ENCODE results near the gene STKLD1. TPM values are rescaled to one million over a fixed set of nuclear protein-coding genes. Genes with fewer than 3 reads are reported as not detected.

The STKLD1 gene
- total RNA-seq, 2 experiments from 2014 or later = 0.40 to 0.82 TPM

DNA sequence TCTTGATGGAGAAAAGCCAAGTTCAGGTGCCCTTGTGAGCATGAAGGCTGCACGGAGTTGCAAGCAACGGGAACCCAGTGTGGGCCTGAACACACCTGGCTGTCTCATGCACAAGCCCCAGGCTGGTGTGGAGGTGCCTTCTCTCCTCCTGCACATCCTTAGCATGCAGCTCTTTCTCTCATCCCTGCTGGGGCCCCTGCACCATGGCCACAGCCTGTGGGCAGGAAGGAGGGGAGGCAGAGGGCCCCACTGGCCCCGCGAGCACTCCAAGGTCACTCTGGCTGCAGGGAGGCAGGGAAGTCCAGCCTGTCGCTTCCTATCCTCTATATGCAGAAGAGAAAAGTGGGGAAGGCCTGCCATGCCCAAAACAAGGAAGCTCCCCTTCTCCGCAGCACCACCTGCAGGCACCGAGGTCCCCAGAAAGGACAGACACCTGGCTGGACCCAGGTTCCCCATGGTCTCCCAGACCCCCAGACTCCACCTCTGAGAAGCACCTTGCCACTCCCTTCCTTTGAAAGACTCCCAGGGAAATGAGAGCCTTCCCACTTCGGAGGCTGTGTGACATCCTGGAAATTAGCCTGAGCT, 18.6 kb downstream of the STKLD1 start:
- H3K9me3 Mint-ChIP-seq (ENCODE audit: low read depth) = no peaks in the 10 kb centered on the region
- POLR2A ChIA-PET = no interaction called here
- intact Hi-C loops (cut with DNase I, micrococcal nuclease) = no loop called here
- DNase-seq (no peak), ATAC-seq (no peak)
- no peak overlapping the region for H3K4me3 Mint-ChIP-seq
- CTCF ChIA-PET = interaction anchor here (0.5 to 2.2 kb wide), 5 partner anchors 24 to 1003 kb away, joined by 3 to 5 read pairs (median 3); no protein-coding TSS in a partner anchor
- H3K27ac Mint-ChIP-seq = no peak overlapping the region
- peaks cover 7% of the 10 kb centered on the region for H3K27me3 Mint-ChIP-seq
- H3K4me1 Mint-ChIP-seq = no peaks in the 10 kb centered on the region
- H3K36me3 Mint-ChIP-seq (ENCODE audit: low read depth) = no peaks in the 10 kb centered on the region

DNA sequence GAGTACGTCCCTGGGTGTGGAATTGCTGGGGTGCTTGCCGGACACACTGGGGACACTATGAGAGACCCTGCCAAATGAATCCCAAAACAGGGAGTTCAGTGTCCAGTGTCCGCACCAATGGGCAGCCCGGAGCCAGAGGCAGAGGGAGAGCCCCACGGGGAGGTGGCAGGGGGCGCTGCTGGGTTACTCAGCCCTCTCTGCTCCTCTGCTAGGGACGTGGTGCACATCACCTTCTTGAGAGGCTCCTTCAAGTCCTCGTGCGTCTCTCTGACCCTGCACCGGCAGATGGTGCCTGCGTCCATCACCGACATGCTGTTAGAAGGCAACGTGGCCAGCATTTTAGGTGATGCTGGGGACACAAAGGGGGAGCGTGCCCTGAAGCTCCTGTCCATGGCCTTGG, 20.8 kb downstream of the STKLD1 start:
- no peak overlapping the region for H3K27ac Mint-ChIP-seq
- ChIA-PET POLR2A (no interaction called here), CTCF (interaction anchor here (2.2 kb wide), 1 partner anchor 90 kb away, joined by 5 read pairs; no protein-coding TSS in a partner anchor)
- peak; percentile 43 for ATAC-seq
- DNase-seq = peak; percentile 25
- no peaks in the 10 kb centered on the region for H3K4me1 Mint-ChIP-seq
- no peaks in the 10 kb centered on the region for H3K36me3 Mint-ChIP-seq (ENCODE audit: low read depth)
- intact Hi-C loops (cut with DNase I, micrococcal nuclease) = no loop called here
- H3K27me3 Mint-ChIP-seq = no peaks in the 10 kb centered on the region
- no peaks in the 10 kb centered on the region for H3K9me3 Mint-ChIP-seq (ENCODE audit: low read depth)
- no peak overlapping the region for H3K4me3 Mint-ChIP-seq

DNA sequence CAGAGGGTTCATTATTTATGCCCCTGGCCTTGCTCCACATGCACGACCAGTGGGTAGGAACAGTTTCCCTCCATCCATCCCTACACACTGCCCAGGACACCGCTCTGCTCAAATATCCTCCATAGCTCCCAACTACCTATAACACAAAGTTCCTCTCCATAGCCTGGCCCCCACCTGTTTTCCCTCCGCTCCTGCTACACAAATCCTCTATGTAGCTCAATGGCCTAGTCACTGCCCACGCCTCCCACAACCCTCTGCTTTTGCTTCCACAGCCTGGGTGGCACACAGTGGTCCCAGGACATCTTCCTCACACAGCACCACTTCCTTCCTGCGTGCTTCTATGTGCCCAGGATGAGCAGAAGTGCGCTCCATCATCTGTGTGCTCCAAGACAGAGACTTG, 21.2 kb downstream of the STKLD1 start:
- Mint-ChIP-seq H3K27ac (no peak overlapping the region), H3K27me3 (no peaks in the 10 kb centered on the region), H3K4me1 (no peaks in the 10 kb centered on the region), H3K36me3 (ENCODE audit: low read depth) (no peaks in the 10 kb centered on the region), H3K4me3 (no peak overlapping the region), H3K9me3 (ENCODE audit: low read depth) (no peaks in the 10 kb centered on the region)
- DNase-seq = no peak
- ATAC-seq = no peak
- intact Hi-C loops (cut with DNase I, micrococcal nuclease) = no loop called here
- CTCF ChIA-PET = no interaction called here
- POLR2A ChIA-PET = no interaction called here

DNA sequence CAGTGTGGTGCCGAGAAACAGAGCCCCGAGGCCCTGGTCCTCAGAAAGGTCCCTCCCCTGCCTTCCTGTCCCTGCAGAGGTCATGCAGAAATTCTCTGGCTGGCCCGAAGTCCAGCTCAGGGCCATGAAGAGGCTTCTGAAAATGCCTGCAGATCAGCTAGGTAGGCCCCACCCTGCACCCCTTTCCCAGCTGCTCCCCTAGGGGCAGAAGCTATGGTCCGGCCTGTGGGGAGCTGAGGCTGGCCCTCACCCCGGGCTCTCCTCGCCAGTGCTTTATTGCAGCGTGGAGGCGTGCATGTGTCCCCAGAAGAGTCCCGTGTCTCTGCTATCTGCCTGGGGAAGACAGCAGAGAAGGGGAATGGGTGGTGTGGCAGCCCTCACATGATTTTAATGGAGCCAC, 21.7 kb downstream of the STKLD1 start:
- no peak overlapping the region for H3K27ac Mint-ChIP-seq
- no peaks in the 10 kb centered on the region for H3K36me3 Mint-ChIP-seq (ENCODE audit: low read depth)
- no peaks in the 10 kb centered on the region for H3K27me3 Mint-ChIP-seq
- no peaks in the 10 kb centered on the region for H3K4me1 Mint-ChIP-seq
- H3K9me3 Mint-ChIP-seq (ENCODE audit: low read depth) = no peaks in the 10 kb centered on the region
- H3K4me3 Mint-ChIP-seq = no peak overlapping the region
- CTCF ChIA-PET = no interaction called here
- intact Hi-C loops (cut with DNase I, micrococcal nuclease) = no loop called here
- POLR2A ChIA-PET = no interaction called here
- DNase-seq (no peak), ATAC-seq (no peak)

DNA sequence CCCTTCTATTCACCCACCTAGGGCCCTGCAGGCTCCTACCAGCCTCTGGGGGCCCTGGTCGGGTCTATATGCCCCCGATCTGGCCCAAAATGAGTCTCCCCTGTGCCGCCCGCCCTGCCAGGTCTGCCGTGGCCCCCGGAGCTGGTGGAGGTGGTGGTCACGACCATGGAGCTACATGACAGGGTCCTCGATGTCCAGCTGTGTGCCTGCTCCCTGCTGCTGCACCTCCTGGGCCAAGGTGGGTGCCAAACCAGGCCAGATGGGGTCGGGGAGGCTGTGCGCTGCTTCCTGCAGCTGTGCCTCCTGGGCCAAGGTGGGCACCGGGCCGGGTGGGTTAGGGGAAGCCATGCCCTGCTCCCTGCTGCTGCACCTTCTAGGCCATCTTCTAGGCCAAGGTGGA, 24.1 kb downstream of the STKLD1 start:
- no peak overlapping the region for H3K27ac Mint-ChIP-seq
- H3K9me3 Mint-ChIP-seq (ENCODE audit: low read depth) = no peaks in the 10 kb centered on the region
- ATAC-seq (no peak), DNase-seq (no peak)
- H3K27me3 Mint-ChIP-seq = no peaks in the 10 kb centered on the region
- peaks cover 2% of the 10 kb centered on the region for H3K36me3 Mint-ChIP-seq (ENCODE audit: low read depth)
- H3K4me3 Mint-ChIP-seq = no peak overlapping the region
- CTCF ChIA-PET = interaction anchor here (0.7 to 0.8 kb wide), 2 partner anchors 337 to 1387 kb away, joined by 3 read pairs; no protein-coding TSS in a partner anchor
- POLR2A ChIA-PET = no interaction called here
- intact Hi-C loops (cut with DNase I, micrococcal nuclease) = loop anchor here in 1 of 2 experiments (5.0 kb wide), 1 partner anchor 43 kb away; the partner anchor contains the start of genes SURF1 and SURF2
- H3K4me1 Mint-ChIP-seq = no peaks in the 10 kb centered on the region

DNA sequence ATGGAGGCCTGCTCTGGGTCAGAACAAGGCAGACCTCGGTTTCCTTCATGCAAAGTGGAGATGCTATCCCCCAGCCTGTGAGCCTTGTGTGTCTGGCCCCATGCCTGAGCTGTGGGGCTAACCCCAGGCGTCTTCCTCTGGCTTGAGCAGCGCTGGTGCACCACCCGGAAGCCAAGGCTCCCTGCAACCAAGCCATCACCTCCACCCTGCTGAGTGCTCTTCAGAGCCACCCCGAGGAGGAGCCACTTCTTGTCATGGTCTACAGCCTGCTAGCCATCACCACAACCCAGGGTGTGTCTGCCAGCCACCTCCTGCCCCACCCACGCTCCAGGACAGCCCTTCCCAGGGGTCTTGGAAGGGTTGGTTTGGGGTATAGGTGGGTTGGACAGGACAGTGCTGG, 25.4 kb downstream of the STKLD1 start:
- no peaks in the 10 kb centered on the region for H3K4me1 Mint-ChIP-seq
- H3K36me3 Mint-ChIP-seq (ENCODE audit: low read depth) = peaks cover 15% of the 10 kb centered on the region
- H3K4me3 Mint-ChIP-seq = no peak overlapping the region
- H3K27ac Mint-ChIP-seq = no peak overlapping the region
- ATAC-seq (no peak), DNase-seq (no peak)
- ChIA-PET CTCF (no interaction called here), POLR2A (no interaction called here)
- intact Hi-C loops (cut with DNase I, micrococcal nuclease) = loop anchor here in 1 of 2 experiments (5.0 kb wide), 1 partner anchor 44 kb away; the partner anchor contains the start of genes SURF1 and SURF2
- H3K27me3 Mint-ChIP-seq = no peaks in the 10 kb centered on the region
- no peaks in the 10 kb centered on the region for H3K9me3 Mint-ChIP-seq (ENCODE audit: low read depth)

DNA sequence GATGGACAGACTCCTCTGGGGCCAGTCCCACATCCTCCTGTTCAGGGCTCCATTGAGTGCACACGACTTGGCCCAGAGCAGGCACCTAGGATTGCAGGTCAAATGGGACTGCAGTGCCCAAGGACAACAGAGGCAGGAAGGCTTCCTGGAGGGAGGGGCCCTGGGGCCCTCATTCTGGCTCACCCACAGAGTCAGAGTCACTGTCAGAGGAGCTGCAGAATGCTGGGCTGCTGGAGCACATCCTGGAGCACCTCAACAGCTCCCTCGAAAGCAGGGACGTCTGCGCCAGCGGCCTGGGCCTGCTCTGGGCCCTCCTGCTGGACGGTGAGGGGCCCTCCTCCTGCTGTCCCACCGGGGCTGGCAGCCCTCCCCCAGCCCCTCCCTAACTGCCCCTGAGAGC, 26.5 kb downstream of the STKLD1 start:
- ChIA-PET POLR2A (no interaction called here), CTCF (interaction anchor here (0.7 to 1.5 kb wide), 3 partner anchors 13 to 84 kb away, joined by 3 to 7 read pairs (median 4); partner anchors contain the start of gene STKLD1)
- intact Hi-C loops (cut with DNase I, micrococcal nuclease) = loop anchor here in 1 of 2 experiments (5.0 kb wide), 1 partner anchor 45 kb away; the partner anchor contains the start of genes SURF1 and SURF2
- no peak overlapping the region for H3K4me3 Mint-ChIP-seq
- peaks cover 24% of the 10 kb centered on the region for H3K36me3 Mint-ChIP-seq (ENCODE audit: low read depth)
- no peak overlapping the region for H3K27ac Mint-ChIP-seq
- no peaks in the 10 kb centered on the region for H3K27me3 Mint-ChIP-seq
- ATAC-seq (no peak), DNase-seq (no peak)
- H3K9me3 Mint-ChIP-seq (ENCODE audit: low read depth) = no peaks in the 10 kb centered on the region
- peaks cover 6% of the 10 kb centered on the region for H3K4me1 Mint-ChIP-seq

DNA sequence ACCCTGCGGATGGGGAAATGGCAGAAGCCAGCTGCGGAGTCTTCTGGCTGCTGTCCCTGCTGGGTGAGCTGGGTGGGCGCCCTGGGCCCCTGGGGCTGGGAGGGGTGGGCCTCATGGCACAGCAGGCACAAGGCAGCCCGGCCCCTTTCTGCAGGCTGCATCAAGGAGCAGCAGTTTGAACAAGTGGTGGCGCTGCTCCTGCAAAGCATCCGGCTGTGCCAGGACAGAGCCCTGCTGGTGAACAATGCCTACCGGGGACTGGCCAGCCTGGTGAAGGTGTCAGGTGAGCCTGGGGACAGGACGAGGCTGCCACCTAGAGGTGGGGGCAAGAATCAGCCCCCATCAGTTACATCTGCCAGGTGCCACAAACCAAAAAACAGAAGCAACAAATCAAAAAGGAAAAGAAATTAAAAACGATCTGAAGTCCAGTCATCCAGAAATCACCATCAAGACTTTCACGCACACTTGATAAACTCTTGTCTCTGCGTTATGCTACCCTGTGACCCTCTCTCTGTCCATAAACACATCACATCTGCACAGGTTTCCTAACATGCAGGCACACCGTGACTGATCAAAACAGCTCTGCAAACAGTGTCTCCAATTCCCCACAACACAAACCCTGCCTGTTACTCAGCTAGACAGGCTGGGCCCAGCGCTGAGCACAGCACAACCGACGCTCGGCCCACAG, 27.7 kb downstream of the STKLD1 start:
- H3K4me3 Mint-ChIP-seq = no peak overlapping the region
- peaks cover 28% of the 10 kb centered on the region for H3K36me3 Mint-ChIP-seq (ENCODE audit: low read depth)
- H3K9me3 Mint-ChIP-seq (ENCODE audit: low read depth) = no peaks in the 10 kb centered on the region
- no peak overlapping the region for H3K27ac Mint-ChIP-seq
- peaks cover 6% of the 10 kb centered on the region for H3K4me1 Mint-ChIP-seq
- CTCF ChIA-PET = interaction anchor here (0.6 to 2.0 kb wide), 9 partner anchors 12 to 1219 kb away, joined by 3 to 6 read pairs (median 3); no protein-coding TSS in a partner anchor
- peak; percentile 26 for ATAC-seq
- POLR2A ChIA-PET = no interaction called here
- peak; percentile 80 for DNase-seq
- intact Hi-C loops (cut with DNase I, micrococcal nuclease) = loop anchor here (1.0 to 5.0 kb wide), 4 partner anchors 45 to 219 kb away; partner anchors contain the start of genes SURF1 (in 1 of the 2) and SURF2 (in 1 of the 2)
- no peaks in the 10 kb centered on the region for H3K27me3 Mint-ChIP-seq

DNA sequence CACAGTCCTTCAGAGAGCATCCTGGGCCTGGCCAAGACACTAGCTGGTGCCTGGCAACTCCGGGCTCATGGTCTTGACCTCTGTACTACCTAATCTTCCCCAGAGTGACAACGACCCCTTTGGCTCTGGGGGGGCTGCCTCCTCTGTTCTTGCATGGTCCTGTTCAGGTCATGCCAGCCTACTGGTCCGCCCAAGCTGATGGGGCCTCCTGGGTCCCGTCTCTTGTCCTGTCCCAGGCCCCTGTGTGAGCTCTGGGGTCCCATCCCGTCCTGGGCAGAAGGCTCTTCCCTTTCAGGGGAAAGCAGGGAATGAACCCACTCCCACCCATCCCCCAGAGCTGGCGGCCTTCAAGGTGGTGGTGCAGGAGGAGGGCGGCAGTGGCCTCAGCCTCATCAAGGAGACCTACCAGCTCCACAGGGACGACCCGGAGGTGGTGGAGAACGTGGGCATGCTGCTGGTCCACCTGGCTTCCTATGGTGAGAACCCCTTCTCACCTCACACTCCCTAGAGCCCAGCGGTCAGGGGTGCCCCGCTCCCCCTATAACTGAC, 28.4 kb downstream of the STKLD1 start:
- CTCF ChIA-PET = interaction anchor here (0.6 to 2.0 kb wide), 10 partner anchors 11 to 1219 kb away, joined by 3 to 6 read pairs (median 3); no protein-coding TSS in a partner anchor
- POLR2A ChIA-PET = no interaction called here
- ATAC-seq (no peak), DNase-seq (no peak)
- no peaks in the 10 kb centered on the region for H3K27me3 Mint-ChIP-seq
- intact Hi-C loops (cut with DNase I, micrococcal nuclease) = loop anchor here (1.0 to 5.0 kb wide), 4 partner anchors 45 to 220 kb away; partner anchors contain the start of genes SURF1 (in 1 of the 2) and SURF2 (in 1 of the 2)
- peaks cover 31% of the 10 kb centered on the region for H3K36me3 Mint-ChIP-seq (ENCODE audit: low read depth)
- peaks cover 6% of the 10 kb centered on the region for H3K4me1 Mint-ChIP-seq
- no peak overlapping the region for H3K4me3 Mint-ChIP-seq
- H3K9me3 Mint-ChIP-seq (ENCODE audit: low read depth) = no peaks in the 10 kb centered on the region
- H3K27ac Mint-ChIP-seq = no peak overlapping the region

DNA sequence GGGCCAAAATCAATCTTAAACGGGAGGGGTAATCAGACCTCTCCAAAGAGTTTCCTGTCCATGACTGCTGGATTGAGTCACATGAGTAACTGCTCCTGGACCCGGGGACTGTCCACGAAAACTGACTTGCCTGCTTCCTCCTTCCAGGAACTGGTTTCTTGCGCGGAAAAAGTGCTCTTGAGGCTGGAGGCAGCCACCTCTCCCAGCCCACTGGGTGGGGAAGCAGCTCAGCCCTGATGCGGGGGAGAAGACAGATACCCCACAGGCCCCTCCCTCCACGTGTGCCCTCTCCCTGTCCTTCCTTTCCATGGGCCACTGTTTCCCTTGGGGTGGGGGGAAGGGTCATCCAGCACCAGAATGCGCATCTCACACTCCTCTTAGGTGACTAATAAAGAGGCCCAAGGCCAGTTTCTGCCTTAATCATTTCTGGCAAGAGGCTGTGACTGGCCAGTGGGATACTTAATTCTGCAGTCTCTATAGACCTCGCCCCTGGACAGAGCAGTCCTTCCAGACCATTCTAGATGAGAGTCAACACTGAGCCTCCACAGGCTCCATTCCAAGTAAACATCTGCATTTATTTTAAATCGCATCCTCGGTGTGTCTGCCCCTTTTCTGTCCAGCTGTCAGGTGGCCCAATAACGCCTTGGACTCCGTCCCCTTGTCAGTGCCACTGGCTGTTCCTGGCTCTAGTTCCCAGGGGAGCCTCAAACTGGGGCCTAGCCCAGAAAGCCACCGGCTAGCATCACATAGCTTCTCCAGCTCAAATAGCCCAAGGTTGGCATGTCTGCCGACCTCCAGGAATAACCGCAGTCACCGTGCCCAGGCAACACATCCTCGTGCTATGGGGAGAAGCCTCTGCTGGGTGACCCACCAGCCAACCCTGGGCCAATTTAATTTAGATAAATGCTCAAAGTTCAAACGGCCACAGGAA, 29.6 kb downstream of the STKLD1 start:
- no peak for ATAC-seq
- Mint-ChIP-seq H3K4me3 (no peak overlapping the region), H3K27me3 (no peaks in the 10 kb centered on the region), H3K4me1 (peaks cover 6% of the 10 kb centered on the region), H3K36me3 (ENCODE audit: low read depth) (peaks cover 41% of the 10 kb centered on the region), H3K27ac (no peak overlapping the region), H3K9me3 (ENCODE audit: low read depth) (no peaks in the 10 kb centered on the region)
- intact Hi-C loops (cut with DNase I, micrococcal nuclease) = loop anchor here (2.0 kb wide), 4 partner anchors 35 to 221 kb away; partner anchors contain the start of genes MED22 (in 1 of the 2), RPL7A (in 1 of the 2) and SLC2A6 (in 1 of the 2)
- ChIA-PET POLR2A (no interaction called here), CTCF (interaction anchor here (0.6 to 2.0 kb wide), 5 partner anchors 79 to 368 kb away, joined by 3 to 6 read pairs (median 4); no protein-coding TSS in a partner anchor)
- no peak for DNase-seq

Measured in activated CD4-positive, alpha-beta T cell treated with anti-CD3 and anti-CD28 coated beads for 36 hours (primary cell).